ENCODE data around the gene SNX15. TPM values are rescaled to one million over a fixed set of nuclear protein-coding genes. Genes with fewer than 3 reads are reported as not detected.
"Not testable (repeated sequence)": the region's sequence is repeated elsewhere in the genome, so short reads cannot be mapped to it uniquely, and the experiment has no call there.

Gene SNX15, protein sequence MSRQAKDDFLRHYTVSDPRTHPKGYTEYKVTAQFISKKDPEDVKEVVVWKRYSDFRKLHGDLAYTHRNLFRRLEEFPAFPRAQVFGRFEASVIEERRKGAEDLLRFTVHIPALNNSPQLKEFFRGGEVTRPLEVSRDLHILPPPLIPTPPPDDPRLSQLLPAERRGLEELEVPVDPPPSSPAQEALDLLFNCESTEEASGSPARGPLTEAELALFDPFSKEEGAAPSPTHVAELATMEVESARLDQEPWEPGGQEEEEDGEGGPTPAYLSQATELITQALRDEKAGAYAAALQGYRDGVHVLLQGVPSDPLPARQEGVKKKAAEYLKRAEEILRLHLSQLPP
- 10 to 100 TPM; 23.4 to 25.2 TPM for total RNA-seq

DNA sequence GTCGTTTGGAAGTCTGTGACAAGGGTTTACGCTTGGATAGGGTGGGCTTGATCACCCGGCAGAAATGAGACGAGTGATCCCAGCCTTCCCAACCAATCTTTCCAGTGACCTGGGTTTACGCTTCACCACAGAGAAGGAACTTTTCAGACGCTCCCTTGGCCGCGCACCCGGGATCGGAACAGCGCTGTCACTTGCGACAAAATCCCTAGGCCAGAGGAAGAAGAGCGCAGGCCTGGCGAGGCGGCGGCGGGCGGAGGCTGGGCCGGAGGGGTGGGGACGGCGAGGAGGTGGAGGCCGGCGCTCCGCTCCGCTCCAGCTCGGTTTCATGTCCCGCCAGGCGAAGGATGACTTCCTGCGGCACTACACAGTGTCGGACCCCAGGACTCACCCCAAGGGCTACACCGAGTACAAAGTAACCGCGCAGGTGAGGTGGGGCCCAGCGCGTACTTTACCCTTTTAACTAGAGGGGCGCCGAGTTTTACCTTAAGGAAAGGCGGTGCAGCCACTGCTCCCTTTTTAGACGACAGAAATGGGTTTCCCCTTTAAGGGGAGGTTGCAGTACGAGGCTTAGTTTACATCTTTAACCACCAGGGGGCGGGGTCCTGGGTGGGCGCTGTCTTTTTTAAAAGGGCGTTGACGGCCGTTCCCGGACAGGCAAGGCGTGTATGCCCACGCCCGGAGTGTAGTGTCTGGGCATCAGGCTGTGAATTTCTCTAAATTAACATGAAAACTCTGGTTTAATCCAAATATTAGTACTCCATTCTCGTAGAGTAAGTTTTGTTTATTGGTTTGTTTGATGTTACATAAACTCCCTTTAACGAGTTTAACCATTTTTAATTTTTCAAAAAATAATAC is at the start of gene SNX15:
Gene SNX15 (plus strand): TSS at position 227 of the 855 bp plus-strand sequence. CDS start 99 bp downstream, at position 326.
- H3K4me1 ChIP-seq (replicated peaks): peaks cover 5% of the 10 kb centered on the region
- no peaks in the 10 kb centered on the region for H3K9me3 ChIP-seq
- peak; percentile 90 for TF ChIP-seq POLR2AphosphoS5 (IDR thresholded peaks at IDR 0.05)
- TF ChIP-seq, protein P1, sequence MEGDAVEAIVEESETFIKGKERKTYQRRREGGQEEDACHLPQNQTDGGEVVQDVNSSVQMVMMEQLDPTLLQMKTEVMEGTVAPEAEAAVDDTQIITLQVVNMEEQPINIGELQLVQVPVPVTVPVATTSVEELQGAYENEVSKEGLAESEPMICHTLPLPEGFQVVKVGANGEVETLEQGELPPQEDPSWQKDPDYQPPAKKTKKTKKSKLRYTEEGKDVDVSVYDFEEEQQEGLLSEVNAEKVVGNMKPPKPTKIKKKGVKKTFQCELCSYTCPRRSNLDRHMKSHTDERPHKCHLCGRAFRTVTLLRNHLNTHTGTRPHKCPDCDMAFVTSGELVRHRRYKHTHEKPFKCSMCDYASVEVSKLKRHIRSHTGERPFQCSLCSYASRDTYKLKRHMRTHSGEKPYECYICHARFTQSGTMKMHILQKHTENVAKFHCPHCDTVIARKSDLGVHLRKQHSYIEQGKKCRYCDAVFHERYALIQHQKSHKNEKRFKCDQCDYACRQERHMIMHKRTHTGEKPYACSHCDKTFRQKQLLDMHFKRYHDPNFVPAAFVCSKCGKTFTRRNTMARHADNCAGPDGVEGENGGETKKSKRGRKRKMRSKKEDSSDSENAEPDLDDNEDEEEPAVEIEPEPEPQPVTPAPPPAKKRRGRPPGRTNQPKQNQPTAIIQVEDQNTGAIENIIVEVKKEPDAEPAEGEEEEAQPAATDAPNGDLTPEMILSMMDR (IDR thresholded peaks at IDR 0.05): peak; percentile 67 to 86 (median 78)
- peak; percentile 60 for TF ChIP-seq POLR2A (IDR thresholded peaks at IDR 0.05)
- WGBS: under 1% methylated on average over 40 of the region's 51 CpGs
- intact Hi-C loops (cut with DNase I): no loop called here
- no peaks in the 10 kb centered on the region for H3K36me3 ChIP-seq
- H3K27me3 ChIP-seq (replicated peaks; ENCODE audit: insufficient read depth): no peaks in the 10 kb centered on the region
- peak within 1 kb of the TSS; percentile 42 to 57 for H3K4me3 ChIP-seq
- DNase-seq (ENCODE audit: low spot score): peak; percentile 94
- H3K27ac ChIP-seq: peak within 1 kb of the TSS; percentile 87 to 92

DNA sequence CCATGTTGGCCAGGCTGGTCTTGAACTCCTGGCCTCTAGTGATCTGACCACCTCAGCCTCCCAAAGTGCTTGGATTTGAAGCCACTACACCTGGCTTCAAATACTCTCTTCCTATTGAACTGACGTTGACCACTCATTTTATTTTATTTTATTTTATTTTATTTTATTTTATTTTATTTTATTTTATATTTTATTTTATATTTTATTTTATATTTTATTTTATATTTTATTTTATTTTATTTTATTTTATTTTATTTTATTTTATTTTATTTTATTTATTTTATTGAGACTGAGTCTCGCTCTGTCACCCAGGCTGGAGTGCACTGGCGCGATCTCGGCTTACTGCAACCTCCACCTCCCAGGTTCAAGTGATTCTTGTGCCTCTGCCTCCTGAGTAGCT is 43.9 kb upstream of the SNX15 start:
- H3K36me3 ChIP-seq; H3K4me3 ChIP-seq; H3K4me1 ChIP-seq (replicated peaks); H3K27me3 ChIP-seq (replicated peaks; ENCODE audit: insufficient read depth); DNase-seq (ENCODE audit: low spot score); intact Hi-C loops (cut with DNase I); H3K27ac ChIP-seq; H3K9me3 ChIP-seq: not testable (repeated sequence)
- 96% methylated on average over 5 of the region's 5 CpGs for WGBS

DNA sequence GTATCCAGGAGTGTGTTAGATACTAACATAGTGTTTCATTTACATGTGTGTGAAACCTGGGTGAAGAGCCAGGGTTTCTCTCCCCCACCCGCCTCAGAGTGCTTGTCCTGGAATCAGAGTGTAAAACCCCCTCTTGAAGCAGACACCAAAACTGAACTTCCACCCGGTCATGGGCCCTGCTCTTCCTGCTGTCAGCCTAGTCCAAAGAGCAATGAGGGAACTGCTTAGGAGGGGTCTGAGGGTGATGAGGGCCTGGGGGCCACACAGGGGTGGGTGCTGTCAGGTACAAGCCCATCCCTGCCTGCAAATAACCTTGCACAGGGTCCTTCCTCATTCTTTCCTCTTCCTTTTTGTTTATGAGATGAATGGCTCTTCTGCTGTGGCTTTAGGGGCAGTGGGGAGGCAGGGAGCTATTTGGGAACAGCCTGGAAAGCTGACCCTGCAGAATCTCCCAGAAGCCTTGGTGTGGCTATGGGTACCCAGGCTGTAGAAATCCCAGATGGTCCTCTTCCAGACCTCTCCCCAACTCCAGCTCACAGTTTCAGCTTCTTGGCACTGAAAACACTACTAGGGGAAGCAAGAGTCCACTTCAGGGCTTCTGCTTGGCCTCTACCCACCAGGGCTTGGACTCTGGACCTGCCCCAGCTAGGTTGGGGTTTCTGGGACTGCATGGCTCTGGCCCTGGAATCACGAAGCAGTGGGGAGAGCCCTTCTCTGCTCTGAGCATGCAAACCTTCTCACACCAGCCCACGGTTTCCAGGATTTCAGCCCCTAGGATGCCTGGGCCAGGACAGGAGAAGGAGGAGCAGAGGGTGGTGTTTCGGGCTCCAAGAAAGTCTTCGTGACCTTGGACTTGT is 39.0 kb upstream of the SNX15 start:
- no peak for TF ChIP-seq POLR2AphosphoS5 (IDR thresholded peaks at IDR 0.05)
- no peak for DNase-seq (ENCODE audit: low spot score)
- Histone ChIP-seq H3K27me3 (replicated peaks; ENCODE audit: insufficient read depth) (no peaks in the 10 kb centered on the region), H3K4me3 (no peak overlapping the region), H3K9me3 (no peaks in the 10 kb centered on the region), H3K36me3 (no peaks in the 10 kb centered on the region), H3K4me1 (replicated peaks) (no peaks in the 10 kb centered on the region), H3K27ac (no peak overlapping the region)
- 86% methylated on average over 6 of the region's 6 CpGs for WGBS
- intact Hi-C loops (cut with DNase I): no loop called here

DNA sequence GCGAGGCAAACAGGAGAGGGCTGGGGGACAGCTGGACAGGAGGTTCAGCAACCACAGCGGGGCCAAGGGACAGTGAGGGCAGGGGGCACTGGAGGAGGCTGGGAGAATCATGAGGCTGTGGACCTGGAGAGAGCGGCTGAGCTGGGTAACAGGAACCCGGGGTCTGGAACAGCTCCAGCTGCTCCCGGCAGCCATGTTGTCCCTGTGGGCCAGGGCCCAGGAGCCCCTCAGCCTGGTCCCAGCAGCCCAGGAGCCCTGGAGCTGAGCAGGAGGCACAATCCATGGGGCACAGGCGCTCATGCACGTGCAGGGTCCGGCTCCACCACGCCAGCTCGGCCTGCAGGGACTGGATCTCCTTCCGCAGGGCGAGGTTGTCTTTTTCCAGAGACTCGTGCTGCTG is 37.8 kb upstream of the SNX15 start:
- Histone ChIP-seq H3K27ac (no peak overlapping the region), H3K9me3 (no peaks in the 10 kb centered on the region), H3K27me3 (replicated peaks; ENCODE audit: insufficient read depth) (no peaks in the 10 kb centered on the region), H3K36me3 (no peaks in the 10 kb centered on the region), H3K4me3 (no peak overlapping the region), H3K4me1 (replicated peaks) (no peaks in the 10 kb centered on the region)
- 85% methylated on average over 13 of the region's 13 CpGs for WGBS
- intact Hi-C loops (cut with DNase I): no loop called here
- no peak for DNase-seq (ENCODE audit: low spot score)
- TF ChIP-seq POLR2A (IDR thresholded peaks at IDR 0.05) (no peak), POLR2AphosphoS5 (IDR thresholded peaks at IDR 0.05) (no peak)
- TF ChIP-seq, protein P1 (IDR thresholded peaks at IDR 0.05): no peak

DNA sequence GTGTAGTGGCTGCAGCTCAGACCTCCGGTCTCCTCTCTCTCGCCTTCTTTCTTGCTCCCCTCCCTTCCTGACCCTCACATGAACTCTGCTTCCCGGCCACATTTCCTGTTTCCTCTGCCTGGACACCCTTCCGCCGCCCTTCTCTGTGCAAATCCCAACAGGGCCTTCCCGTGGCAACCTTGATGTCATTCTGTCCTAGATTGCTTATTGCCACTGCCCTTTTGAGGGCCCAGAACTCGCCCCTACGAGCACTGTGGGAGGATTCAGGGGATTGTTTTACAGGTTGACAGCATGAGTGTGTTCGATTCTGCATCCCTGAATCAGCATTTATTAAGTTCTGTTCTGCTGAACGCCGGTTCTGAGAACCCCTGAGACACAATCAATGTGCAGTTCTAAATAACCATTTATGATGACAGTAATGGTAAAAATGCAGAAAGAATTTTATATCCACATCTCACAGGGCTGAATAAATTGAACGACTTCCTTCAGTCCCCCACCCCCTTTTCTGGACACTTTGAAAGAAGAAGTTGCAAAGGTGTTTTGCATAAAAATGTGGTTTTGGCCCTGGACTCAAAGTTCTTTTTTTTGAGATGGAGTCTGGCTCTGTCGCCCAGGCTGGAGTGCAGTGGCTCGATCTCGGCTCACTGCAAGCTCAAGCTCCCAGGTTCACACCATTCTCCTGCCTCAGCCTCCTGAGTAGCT is 36.9 kb upstream of the SNX15 start:
- TF ChIP-seq, protein P1 (IDR thresholded peaks at IDR 0.05): no peak
- TF ChIP-seq POLR2A (IDR thresholded peaks at IDR 0.05) (no peak), POLR2AphosphoS5 (IDR thresholded peaks at IDR 0.05) (no peak)
- WGBS: 42% methylated on average over 15 of the region's 15 CpGs
- Histone ChIP-seq H3K9me3 (no peaks in the 10 kb centered on the region), H3K4me3 (no peak overlapping the region), H3K27ac (no peak overlapping the region), H3K36me3 (no peaks in the 10 kb centered on the region), H3K27me3 (replicated peaks; ENCODE audit: insufficient read depth) (no peaks in the 10 kb centered on the region), H3K4me1 (replicated peaks) (no peaks in the 10 kb centered on the region)
- DNase-seq (ENCODE audit: low spot score): no peak
- intact Hi-C loops (cut with DNase I): no loop called here

Measured in prostate gland (tissue), 2 donors.